Heart right ventricle (tissue), 16 donors: ENCODE data around the gene MAP4K1. TPM values are rescaled to one million over a fixed set of nuclear protein-coding genes. Genes with fewer than 3 reads are reported as not detected.

Source experiments
- ATAC-seq, 8 donors: fragments of 200-7000 bp; cut with Tn5 transposase; one replicate each; pipeline ENCODE4 v1.9.1; 2020; ENCODE audit warnings: mild to moderate bottlenecking in 8 of 8, moderate library complexity in 8 of 8, moderate number of reproducible peaks in 1 of 8
- DNase-seq, 2 donors: peaks; one replicate each; pipeline ENCODE4 v3.0.0-alpha.2; 2020
- H3K27ac ChIP-seq, 10 donors: fragments of 200-600 bp; sonication (generic) in 2 of 10; one replicate each; pipeline versions ENCODE4 v1.5.0 to v1.8.0; 2020 to 2022; ENCODE audit warnings: mild to moderate bottlenecking in 3 of 10
- H3K27me3 ChIP-seq, 7 donors: fragments of 200-600 bp; one replicate each; pipeline ENCODE4 v1.8.0; 2021 to 2022; ENCODE audit warnings: mild to moderate bottlenecking in 2 of 7
- H3K36me3 ChIP-seq, 9 donors: fragments of 200-600 bp; sonication (generic) in 1 of 9; one replicate each; pipeline versions ENCODE4 v1.5.0 to v1.8.0; 2020 to 2022; ENCODE audit warnings: mild to moderate bottlenecking in 2 of 9
- H3K4me1 ChIP-seq, 9 donors: fragments of 200-600 bp; sonication (generic) in 1 of 9; one replicate each; pipeline versions ENCODE4 v1.5.0 to v1.8.0; 2020 to 2022; ENCODE audit warnings: mild to moderate bottlenecking in 4 of 9
- H3K4me3 ChIP-seq, 10 donors: fragments of 200-600 bp; sonication (generic) in 2 of 10; one replicate each; pipeline versions ENCODE4 v1.5.0 to v1.8.0; 2020 to 2022; ENCODE audit warnings: mild to moderate bottlenecking in 7 of 10, moderate library complexity in 2 of 10
- H3K9me3 ChIP-seq, 11 donors: fragments of 200-600 bp in 10 of 11; sonication (generic) in 2 of 11; one replicate each; pipeline versions ENCODE4 v1.5.0 to v1.8.0; 2013 to 2022; ENCODE audit warnings: mild to moderate bottlenecking in 2 of 11, control low read depth in 1 of 11, moderate library complexity in 1 of 11
- CTCF ChIP-seq, 9 donors: fragments of 200-600 bp; sonication (generic) in 2 of 9; IDR thresholded peaks; one replicate each; pipeline versions ENCODE4 v1.5.0 to v1.8.0; 2021 to 2022; ENCODE audit warnings: antibody characterized with exemption in 9 of 9, mild to moderate bottlenecking in 5 of 9, moderate library complexity in 1 of 9
- WGBS, 2 donors: extraction: QIAGEN DNeasy Blood & Tissue Kit; methylation state at CpG; one replicate each; pipeline ENCODE4 v1.1.7; 2013; ENCODE audit warnings: inconsistent platforms in 1 of 2; 5-methylcytosine and 5-hydroxymethylcytosine counted together
- intact Hi-C, 10 donors: fragments of 100-400 bp; cut with DNase I; formaldehyde crosslinking; loops; one replicate each; pipeline versions ENCODE4 v1.11.1 to v1.14.2; 2022
- polyA plus RNA-seq, 2 donors: library from polyadenylated mRNA; stranded (reverse); fragments of 200-250 nt; gene quantifications; one replicate each; pipeline ENCODE4 v1.2.3, GENCODE V29; 2013
- total RNA-seq, 10 donors: library from RNA; stranded (reverse); fragmentation: NEBNext Ultra II Directional in 3 of 10; extraction: Animal tissue kit (Norgen Biotek cat#: 25700) in 3 of 10; gene quantifications; one replicate each; pipeline versions ENCODE4 v1.2.1 to v1.2.4, GENCODE V29; 2021 to 2023
- donor health status: Arrhythmogenic right ventricular cardiomyopathy.
- donor health status: ischemic (EF 13 %, LVEDD 7.1; RV severe dilation, severe dysfunction).
- donor health status: healthy with polysubstance abuse.
- donor health status: DM: no; HTN: yes; CAD: no.
- donor health status: DM: no; HTN: no; CAD: no.
- donor health status: ischemic (EF 25% LVEDD 6.9; RV normal size, moderate dysfunction).
- donor health status: ischemic (EF 25% LVEDD 5.7; RV mildly dilated, moderate dysfunction).
- donor health status: healthy.
- donor health status: DM: yes; HTN: yes; CAD: no.
- donor health status: Ischemic cardiomyopathy.
- donor health status: ischemic (EF 35%, LVEDD 5.7; RV mildly dilated, moderate dysfunction).
- donor health status: nonischemic (EF 11% LVEDD 7.7; RV severe dilation, severe dysfunction).
- donor health status: DM: yes; HTN: yes; CAD: no.
- donor health status: PGD.
- donor health status: ischemic (EF 29% LVEDD 5.4; RV normal size, mild dysfunction).
- donor health status: nonischemic (EF 23%, LVEDD 6.1; RV moderate dilation, normal function).

MAP4K1 gene
- total and polyA plus RNA-seq, 12 donors, result 0.52 to 9.1 (median 1.5) TPM

- DNase-seq (no peak), ATAC-seq (no peak)
- peak overlapping the region; percentile 88 to 99 (median 96) for H3K27ac ChIP-seq
- TF ChIP-seq CTCF (IDR thresholded peaks at IDR 0.05), result no peak
- peaks cover 0 to 34% (median 0%) of the 10 kb centered on the region in 9 donors for H3K36me3 ChIP-seq
- H3K27me3 ChIP-seq, result no peaks in the 10 kb centered on the region
- peaks cover 63 to 100% (median 100%) of the 10 kb centered on the region in 9 donors for H3K4me1 ChIP-seq
- WGBS, 2 donors, result 66 to 76% methylated on average over 9 of the region's 9 CpGs
- no peak overlapping the region for H3K4me3 ChIP-seq
- H3K9me3 ChIP-seq, result no peaks in the 10 kb centered on the region
- intact Hi-C loops, result loop anchor here in 2 of 10 donors (5.0 kb wide), 2 partner anchors 47 to 52 kb away; no protein-coding TSS in a partner anchor
Observed at GRCh38 chr19:38660724-38661123, 43.0 kb upstream of the MAP4K1 start.

- peaks cover 52 to 100% (median 100%) of the 10 kb centered on the region in 9 donors for H3K4me1 ChIP-seq
- ATAC-seq, result peak; percentile 55 to 84 (median 74)
Observed at GRCh38 chr19:38658462-38659306, 40.9 kb upstream of the MAP4K1 start.

GRCh38 chr19:38657633-38658222 is 40.0 kb upstream of the MAP4K1 start:
- intact Hi-C loops, result loop anchor here in 2 of 10 donors (10.0 kb wide), 2 partner anchors 177 to 187 kb away; partner anchors contain the start of genes ECH1 (in 1 of the 2) and HNRNPL (in 1 of the 2)
- H3K9me3 ChIP-seq, result no peaks in the 10 kb centered on the region
- H3K36me3 ChIP-seq, result peaks cover 0 to 42% (median 0%) of the 10 kb centered on the region in 9 donors
- H3K4me1 ChIP-seq, result peaks cover 43 to 100% (median 100%) of the 10 kb centered on the region in 9 donors
- no peaks in the 10 kb centered on the region for H3K27me3 ChIP-seq
- peak overlapping the region in 2 of 10 donors; percentile 2 to 19 for H3K4me3 ChIP-seq
- peak overlapping the region; percentile 65 to 99 (median 96) for H3K27ac ChIP-seq
- TF ChIP-seq CTCF (IDR thresholded peaks at IDR 0.05), result no peak
- WGBS, 2 donors, result 44 to 52% methylated on average over 8 of the region's 8 CpGs
- no peak for ATAC-seq
- no peak for DNase-seq

More at GRCh38 chr19:38658462-38659306, 40.9 kb upstream of the MAP4K1 start:
- Histone ChIP-seq H3K27me3 (no peaks in the 10 kb centered on the region), H3K27ac (peak overlapping the region; percentile 65 to 99 (median 96)), H3K36me3 (peaks cover 0 to 42% (median 0%) of the 10 kb centered on the region in 9 donors), H3K4me3 (peak overlapping the region in 6 of 10 donors; percentile 4 to 20 (median 13)), H3K9me3 (no peaks in the 10 kb centered on the region)
- no peak for TF ChIP-seq CTCF (IDR thresholded peaks at IDR 0.05)
- DNase-seq, result peak in 1 of 2 donors; percentile 74
- 18 to 23% methylated on average over 15 of the region's 15 CpGs for WGBS, 2 donors
- intact Hi-C loops, result loop anchor here in 2 of 10 donors (10.0 kb wide), 2 partner anchors 176 to 186 kb away; partner anchors contain the start of genes ECH1 (in 1 of the 2) and HNRNPL (in 1 of the 2)
